NT2/D1 (cell line): ENCODE data around the gene RGS12.

Source experiments
- DNase-seq: peaks from one replicate; pipeline ENCODE4 v3.0.0-alpha.2; 2011; ENCODE audit warnings: low read depth, low spot score
- H3K27me3 ChIP-seq: 2 replicates; pipeline ENCODE4 v1.6.0; 2011; ENCODE audit warnings: mild to moderate bottlenecking; ENCODE audit not compliant: insufficient read length, insufficient read depth
- H3K36me3 ChIP-seq: 2 replicates; pipeline ENCODE4 v1.6.1; 2011; ENCODE audit warnings: mild to moderate bottlenecking, low read length, mixed read lengths; ENCODE audit not compliant: insufficient read depth, insufficient read length
- H3K4me1 ChIP-seq: 2 replicates; pipeline ENCODE4 v1.5.1; 2011; ENCODE audit not compliant: insufficient read depth, insufficient read length
- H3K4me3 ChIP-seq: 2 replicates; pipeline ENCODE4 v1.5.1; 2011; ENCODE audit warnings: low read depth; ENCODE audit not compliant: insufficient read length
- H3K9ac ChIP-seq: 2 replicates; pipeline ENCODE4 v1.6.0; 2011; ENCODE audit warnings: low read depth; ENCODE audit not compliant: insufficient read length
- H3K9me3 ChIP-seq: 2 replicates; pipeline ENCODE4 v1.5.1; 2011; ENCODE audit warnings: mild to moderate bottlenecking, low read length; ENCODE audit not compliant: insufficient read depth
- SUZ12 ChIP-seq: IDR thresholded peaks from 2 replicates; pipeline ENCODE4 v1.6.1; 2011; ENCODE audit not compliant: insufficient read length, insufficient read depth; ENCODE audit errors: extremely low read depth
- YY1 ChIP-seq: IDR thresholded peaks from 2 replicates; pipeline ENCODE4 v1.6.1; 2011; ENCODE audit not compliant: insufficient read length, insufficient read depth
- ZNF274 ChIP-seq: IDR thresholded peaks from 2 replicates; pipeline ENCODE4 v1.6.1; 2011; ENCODE audit warnings: mild to moderate bottlenecking, low read depth, low read length

The RGS12 gene

DNA sequence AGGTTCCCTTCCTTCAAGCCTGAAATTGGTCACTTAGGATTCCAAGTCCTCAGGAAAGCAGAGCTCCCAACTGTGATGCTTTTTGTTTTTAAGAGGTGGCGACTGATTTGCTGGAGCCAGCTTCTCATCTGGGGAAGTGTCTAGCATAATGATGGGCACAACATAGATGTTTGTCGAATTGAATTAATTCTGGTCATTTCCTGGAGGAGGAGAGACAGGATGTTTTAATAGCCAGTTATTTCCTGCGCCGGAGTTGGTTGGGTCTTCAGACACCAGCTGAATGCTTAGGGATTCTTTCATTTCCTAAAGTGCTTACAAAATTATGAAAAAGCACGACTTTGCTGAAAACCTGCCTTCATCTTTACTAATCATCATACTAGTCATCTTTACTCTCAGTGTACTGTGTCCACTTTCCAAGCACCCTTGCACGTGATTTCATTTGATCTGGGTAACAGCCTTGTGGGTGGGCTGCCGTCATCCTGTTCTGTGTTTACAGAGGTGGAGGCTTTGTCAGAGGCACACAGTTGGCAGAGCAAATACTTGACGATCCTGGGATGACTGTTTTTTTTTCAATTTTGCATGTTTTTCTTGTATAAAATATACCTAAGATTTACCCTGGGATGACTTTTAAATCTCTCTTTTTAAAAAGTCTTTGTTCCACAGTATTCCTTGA lies 49.5 kb downstream of the RGS12 start:
- no peak overlapping the region for H3K4me3 ChIP-seq
- no peak for TF ChIP-seq SUZ12
- TF ChIP-seq YY1, result no peak
- TF ChIP-seq ZNF274, result no peak
- H3K4me1 ChIP-seq, result no peaks in the 10 kb centered on the region
- DNase-seq, result no peak
- no peaks in the 10 kb centered on the region for H3K9me3 ChIP-seq
- H3K36me3 ChIP-seq, result peaks cover 21% of the 10 kb centered on the region
- no peak overlapping the region for H3K9ac ChIP-seq
- H3K27me3 ChIP-seq, result no peaks in the 10 kb centered on the region
